Measurements from ENCODE around the gene VCL.

GRCh38 chr10:74047304-74047703 is 49.4 kb downstream of the VCL start:
- TF ChIP-seq CTCF (conservative IDR thresholded peaks at IDR 0.05 in 1 of 2, IDR thresholded peaks at IDR 0.05 in 1 of 2; ENCODE audit: extremely low read depth in 1 of 2, insufficient read depth in 1 of 2, low read depth in 1 of 2, low read length in 2 of 2): no peak
- no peak for TF ChIP-seq EZH2 (IDR thresholded peaks at IDR 0.05; ENCODE audit: borderline replicate concordance, low read length)
